ENCODE data around the gene LRCH1. TPM values are rescaled to one million over a fixed set of nuclear protein-coding genes. Genes with fewer than 3 reads are reported as not detected.

Gene LRCH1
- total and polyA plus RNA-seq, 2 of the 13 experiments (the other 11 are each of a cell fraction or from before 2014, with no cell fraction given): 4.1 to 12.6 TPM

GRCh38 chr13:46607768-46608564 is 55.0 kb downstream of the LRCH1 start (continued):
- no peak for TF ChIP-seq TP53 (CRISPR knock-in tag; conservative IDR thresholded peaks at IDR 0.05)
- TF ChIP-seq SRY (CRISPR knock-in tag; IDR thresholded peaks at IDR 0.05): no peak
- TF ChIP-seq NFATC3 (CRISPR knock-in tag; IDR thresholded peaks at IDR 0.05): no peak
- no peak for TF ChIP-seq ZNF598 (CRISPR knock-in tag; IDR thresholded peaks at IDR 0.05; ENCODE audit: borderline replicate concordance)
- peak; percentile 36; the same call in 1 of the 2 replicates for TF ChIP-seq CBX5 (CRISPR knock-in tag; IDR thresholded peaks at IDR 0.05; ENCODE audit: borderline replicate concordance)
- TF ChIP-seq ZNF713 (CRISPR knock-in tag; IDR thresholded peaks at IDR 0.05): no peak
- TF ChIP-seq, protein P1, sequence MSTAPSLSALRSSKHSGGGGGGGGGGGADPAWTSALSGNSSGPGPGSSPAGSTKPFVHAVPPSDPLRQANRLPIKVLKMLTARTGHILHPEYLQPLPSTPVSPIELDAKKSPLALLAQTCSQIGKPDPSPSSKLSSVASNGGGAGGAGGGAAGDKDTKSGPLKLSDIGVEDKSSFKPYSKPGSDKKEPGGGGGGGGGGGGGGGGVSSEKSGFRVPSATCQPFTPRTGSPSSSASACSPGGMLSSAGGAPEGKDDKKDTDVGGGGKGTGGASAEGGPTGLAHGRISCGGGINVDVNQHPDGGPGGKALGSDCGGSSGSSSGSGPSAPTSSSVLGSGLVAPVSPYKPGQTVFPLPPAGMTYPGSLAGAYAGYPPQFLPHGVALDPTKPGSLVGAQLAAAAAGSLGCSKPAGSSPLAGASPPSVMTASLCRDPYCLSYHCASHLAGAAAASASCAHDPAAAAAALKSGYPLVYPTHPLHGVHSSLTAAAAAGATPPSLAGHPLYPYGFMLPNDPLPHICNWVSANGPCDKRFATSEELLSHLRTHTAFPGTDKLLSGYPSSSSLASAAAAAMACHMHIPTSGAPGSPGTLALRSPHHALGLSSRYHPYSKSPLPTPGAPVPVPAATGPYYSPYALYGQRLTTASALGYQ (CRISPR knock-in tag; IDR thresholded peaks at IDR 0.05): peak; percentile 84; the same call in 1 of the 2 replicates
- no peak for TF ChIP-seq ZNF615 (CRISPR knock-in tag; IDR thresholded peaks at IDR 0.05; ENCODE audit: borderline replicate concordance)
- TF ChIP-seq, protein P2, sequence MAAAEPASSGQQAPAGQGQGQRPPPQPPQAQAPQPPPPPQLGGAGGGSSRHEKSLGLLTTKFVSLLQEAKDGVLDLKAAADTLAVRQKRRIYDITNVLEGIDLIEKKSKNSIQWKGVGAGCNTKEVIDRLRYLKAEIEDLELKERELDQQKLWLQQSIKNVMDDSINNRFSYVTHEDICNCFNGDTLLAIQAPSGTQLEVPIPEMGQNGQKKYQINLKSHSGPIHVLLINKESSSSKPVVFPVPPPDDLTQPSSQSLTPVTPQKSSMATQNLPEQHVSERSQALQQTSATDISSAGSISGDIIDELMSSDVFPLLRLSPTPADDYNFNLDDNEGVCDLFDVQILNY (CRISPR knock-in tag; conservative IDR thresholded peaks at IDR 0.05): no peak
- TF ChIP-seq ZNF768 (CRISPR knock-in tag; IDR thresholded peaks at IDR 0.05): no peak
- TF ChIP-seq, protein P3, sequence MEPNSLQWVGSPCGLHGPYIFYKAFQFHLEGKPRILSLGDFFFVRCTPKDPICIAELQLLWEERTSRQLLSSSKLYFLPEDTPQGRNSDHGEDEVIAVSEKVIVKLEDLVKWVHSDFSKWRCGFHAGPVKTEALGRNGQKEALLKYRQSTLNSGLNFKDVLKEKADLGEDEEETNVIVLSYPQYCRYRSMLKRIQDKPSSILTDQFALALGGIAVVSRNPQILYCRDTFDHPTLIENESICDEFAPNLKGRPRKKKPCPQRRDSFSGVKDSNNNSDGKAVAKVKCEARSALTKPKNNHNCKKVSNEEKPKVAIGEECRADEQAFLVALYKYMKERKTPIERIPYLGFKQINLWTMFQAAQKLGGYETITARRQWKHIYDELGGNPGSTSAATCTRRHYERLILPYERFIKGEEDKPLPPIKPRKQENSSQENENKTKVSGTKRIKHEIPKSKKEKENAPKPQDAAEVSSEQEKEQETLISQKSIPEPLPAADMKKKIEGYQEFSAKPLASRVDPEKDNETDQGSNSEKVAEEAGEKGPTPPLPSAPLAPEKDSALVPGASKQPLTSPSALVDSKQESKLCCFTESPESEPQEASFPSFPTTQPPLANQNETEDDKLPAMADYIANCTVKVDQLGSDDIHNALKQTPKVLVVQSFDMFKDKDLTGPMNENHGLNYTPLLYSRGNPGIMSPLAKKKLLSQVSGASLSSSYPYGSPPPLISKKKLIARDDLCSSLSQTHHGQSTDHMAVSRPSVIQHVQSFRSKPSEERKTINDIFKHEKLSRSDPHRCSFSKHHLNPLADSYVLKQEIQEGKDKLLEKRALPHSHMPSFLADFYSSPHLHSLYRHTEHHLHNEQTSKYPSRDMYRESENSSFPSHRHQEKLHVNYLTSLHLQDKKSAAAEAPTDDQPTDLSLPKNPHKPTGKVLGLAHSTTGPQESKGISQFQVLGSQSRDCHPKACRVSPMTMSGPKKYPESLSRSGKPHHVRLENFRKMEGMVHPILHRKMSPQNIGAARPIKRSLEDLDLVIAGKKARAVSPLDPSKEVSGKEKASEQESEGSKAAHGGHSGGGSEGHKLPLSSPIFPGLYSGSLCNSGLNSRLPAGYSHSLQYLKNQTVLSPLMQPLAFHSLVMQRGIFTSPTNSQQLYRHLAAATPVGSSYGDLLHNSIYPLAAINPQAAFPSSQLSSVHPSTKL (CRISPR knock-in tag; IDR thresholded peaks at IDR 0.05): peak; percentile 96
- TF ChIP-seq, protein P4, sequence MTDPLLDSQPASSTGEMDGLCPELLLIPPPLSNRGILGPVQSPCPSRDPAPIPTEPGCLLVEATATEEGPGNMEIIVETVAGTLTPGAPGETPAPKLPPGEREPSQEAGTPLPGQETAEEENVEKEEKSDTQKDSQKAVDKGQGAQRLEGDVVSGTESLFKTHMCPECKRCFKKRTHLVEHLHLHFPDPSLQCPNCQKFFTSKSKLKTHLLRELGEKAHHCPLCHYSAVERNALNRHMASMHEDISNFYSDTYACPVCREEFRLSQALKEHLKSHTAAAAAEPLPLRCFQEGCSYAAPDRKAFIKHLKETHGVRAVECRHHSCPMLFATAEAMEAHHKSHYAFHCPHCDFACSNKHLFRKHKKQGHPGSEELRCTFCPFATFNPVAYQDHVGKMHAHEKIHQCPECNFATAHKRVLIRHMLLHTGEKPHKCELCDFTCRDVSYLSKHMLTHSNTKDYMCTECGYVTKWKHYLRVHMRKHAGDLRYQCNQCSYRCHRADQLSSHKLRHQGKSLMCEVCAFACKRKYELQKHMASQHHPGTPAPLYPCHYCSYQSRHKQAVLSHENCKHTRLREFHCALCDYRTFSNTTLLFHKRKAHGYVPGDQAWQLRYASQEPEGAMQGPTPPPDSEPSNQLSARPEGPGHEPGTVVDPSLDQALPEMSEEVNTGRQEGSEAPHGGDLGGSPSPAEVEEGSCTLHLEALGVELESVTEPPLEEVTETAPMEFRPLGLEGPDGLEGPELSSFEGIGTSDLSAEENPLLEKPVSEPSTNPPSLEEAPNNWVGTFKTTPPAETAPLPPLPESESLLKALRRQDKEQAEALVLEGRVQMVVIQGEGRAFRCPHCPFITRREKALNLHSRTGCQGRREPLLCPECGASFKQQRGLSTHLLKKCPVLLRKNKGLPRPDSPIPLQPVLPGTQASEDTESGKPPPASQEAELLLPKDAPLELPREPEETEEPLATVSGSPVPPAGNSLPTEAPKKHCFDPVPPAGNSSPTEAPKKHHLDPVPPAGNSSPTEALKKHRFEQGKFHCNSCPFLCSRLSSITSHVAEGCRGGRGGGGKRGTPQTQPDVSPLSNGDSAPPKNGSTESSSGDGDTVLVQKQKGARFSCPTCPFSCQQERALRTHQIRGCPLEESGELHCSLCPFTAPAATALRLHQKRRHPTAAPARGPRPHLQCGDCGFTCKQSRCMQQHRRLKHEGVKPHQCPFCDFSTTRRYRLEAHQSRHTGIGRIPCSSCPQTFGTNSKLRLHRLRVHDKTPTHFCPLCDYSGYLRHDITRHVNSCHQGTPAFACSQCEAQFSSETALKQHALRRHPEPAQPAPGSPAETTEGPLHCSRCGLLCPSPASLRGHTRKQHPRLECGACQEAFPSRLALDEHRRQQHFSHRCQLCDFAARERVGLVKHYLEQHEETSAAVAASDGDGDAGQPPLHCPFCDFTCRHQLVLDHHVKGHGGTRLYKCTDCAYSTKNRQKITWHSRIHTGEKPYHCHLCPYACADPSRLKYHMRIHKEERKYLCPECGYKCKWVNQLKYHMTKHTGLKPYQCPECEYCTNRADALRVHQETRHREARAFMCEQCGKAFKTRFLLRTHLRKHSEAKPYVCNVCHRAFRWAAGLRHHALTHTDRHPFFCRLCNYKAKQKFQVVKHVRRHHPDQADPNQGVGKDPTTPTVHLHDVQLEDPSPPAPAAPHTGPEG (CRISPR knock-in tag; IDR thresholded peaks at IDR 0.05): no peak
- 0 out of 2 replicates have a peak, but pooled peaks have one; percentile 54 for TF ChIP-seq ZNF780A (CRISPR knock-in tag; IDR thresholded peaks at IDR 0.05)
- no peak; the same call in 1 of the 2 replicates for TF ChIP-seq ZSCAN9 (CRISPR knock-in tag; IDR thresholded peaks at IDR 0.05; ENCODE audit: borderline replicate concordance)
- TF ChIP-seq TGIF2 (CRISPR knock-in tag; IDR thresholded peaks at IDR 0.05): 0 out of 2 replicates have a peak, but pooled peaks have one; percentile 25
- no peak for TF ChIP-seq TMF1 (CRISPR knock-in tag; IDR thresholded peaks at IDR 0.05; ENCODE audit: low read depth)
- no peak for TF ChIP-seq NPAS2 (CRISPR knock-in tag; IDR thresholded peaks at IDR 0.05; ENCODE audit: borderline replicate concordance)

Data from HepG2 (cell line).